Measurements from ENCODE around the gene HLA-E.

GRCh38 chr6:30533460-30534294, 44.4 kb downstream of the HLA-E start:
- TF ChIP-seq, protein P1, sequence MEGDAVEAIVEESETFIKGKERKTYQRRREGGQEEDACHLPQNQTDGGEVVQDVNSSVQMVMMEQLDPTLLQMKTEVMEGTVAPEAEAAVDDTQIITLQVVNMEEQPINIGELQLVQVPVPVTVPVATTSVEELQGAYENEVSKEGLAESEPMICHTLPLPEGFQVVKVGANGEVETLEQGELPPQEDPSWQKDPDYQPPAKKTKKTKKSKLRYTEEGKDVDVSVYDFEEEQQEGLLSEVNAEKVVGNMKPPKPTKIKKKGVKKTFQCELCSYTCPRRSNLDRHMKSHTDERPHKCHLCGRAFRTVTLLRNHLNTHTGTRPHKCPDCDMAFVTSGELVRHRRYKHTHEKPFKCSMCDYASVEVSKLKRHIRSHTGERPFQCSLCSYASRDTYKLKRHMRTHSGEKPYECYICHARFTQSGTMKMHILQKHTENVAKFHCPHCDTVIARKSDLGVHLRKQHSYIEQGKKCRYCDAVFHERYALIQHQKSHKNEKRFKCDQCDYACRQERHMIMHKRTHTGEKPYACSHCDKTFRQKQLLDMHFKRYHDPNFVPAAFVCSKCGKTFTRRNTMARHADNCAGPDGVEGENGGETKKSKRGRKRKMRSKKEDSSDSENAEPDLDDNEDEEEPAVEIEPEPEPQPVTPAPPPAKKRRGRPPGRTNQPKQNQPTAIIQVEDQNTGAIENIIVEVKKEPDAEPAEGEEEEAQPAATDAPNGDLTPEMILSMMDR (conservative IDR thresholded peaks at IDR 0.05; ENCODE audit: low read length) = no peak
- TF ChIP-seq EZH2phosphoT487 (IDR thresholded peaks at IDR 0.05; ENCODE audit: borderline replicate concordance) = no peak

Measured in Loucy (cell line).